ENCODE results near the gene GRID1. TPM values are rescaled to one million over a fixed set of nuclear protein-coding genes. Genes with fewer than 3 reads are reported as not detected.

The GRID1 gene
- total RNA-seq, 1 experiment from 2014 or later = 5.6 TPM

DNA sequence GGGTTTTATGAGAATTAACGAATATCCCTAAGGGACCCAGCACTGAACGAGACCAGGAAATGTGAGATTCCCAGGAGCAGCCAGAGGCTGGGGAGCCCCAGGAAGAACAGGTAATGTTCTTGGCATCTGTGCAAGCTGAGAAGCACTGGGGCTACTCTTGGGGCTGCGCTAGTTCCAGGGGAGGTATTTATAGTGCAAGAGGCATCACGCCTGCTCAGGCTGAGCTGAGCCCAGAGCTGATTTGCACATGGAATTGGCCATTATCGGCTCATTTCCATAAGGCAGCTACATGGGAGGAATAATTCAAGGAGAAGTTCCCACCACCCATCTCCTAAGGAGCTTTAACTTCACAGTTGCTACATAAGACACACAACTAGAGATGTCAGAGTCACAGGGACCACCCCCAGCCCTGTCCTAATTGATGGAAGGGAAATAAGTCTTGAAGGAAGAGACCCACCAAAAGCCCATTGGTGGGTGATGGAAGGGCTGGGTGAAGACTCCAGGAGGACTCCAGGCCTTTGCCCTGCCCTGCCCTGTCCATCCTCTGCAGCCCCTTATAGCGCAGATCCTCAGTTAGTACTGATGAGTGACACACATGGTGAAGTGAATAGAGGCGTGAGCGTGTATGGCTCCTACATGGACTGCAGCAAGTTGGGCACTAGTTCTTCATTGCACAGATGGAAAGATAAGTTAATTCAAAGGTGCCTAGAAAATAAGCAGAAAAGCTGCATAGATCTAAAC, 178.9 kb downstream of the GRID1 start:
- no TSS peak for BruUV-seq (replicated peaks)
- H3K9me3 ChIP-seq (ENCODE audit: control insufficient read depth in 1 of 2, insufficient read depth in 1 of 2, low read depth in 1 of 2, low read length in 2 of 2) = no peaks in the 10 kb centered on the region
- H3K4me1 ChIP-seq (ENCODE audit: control insufficient read depth in 1 of 2, insufficient read depth in 2 of 2, low read length in 2 of 2) = 0 out of 4 replicates have a peak, but pooled peaks cover 0 to 3% of the 10 kb centered on the region in 2 experiments
- ATAC-seq (no peak), DNase-seq (ENCODE audit: low read depth, low spot score) (no peak)
- no peak overlapping the region for H3K4me3 ChIP-seq (replicated peaks in 1 of 2; ENCODE audit: low read depth in 1 of 2, low read length in 2 of 2)
- TF ChIP-seq, protein P1, sequence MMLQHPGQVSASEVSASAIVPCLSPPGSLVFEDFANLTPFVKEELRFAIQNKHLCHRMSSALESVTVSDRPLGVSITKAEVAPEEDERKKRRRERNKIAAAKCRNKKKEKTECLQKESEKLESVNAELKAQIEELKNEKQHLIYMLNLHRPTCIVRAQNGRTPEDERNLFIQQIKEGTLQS (IDR thresholded peaks at IDR 0.05) = no peak
- TF ChIP-seq EZH2phosphoT487 (IDR thresholded peaks at IDR 0.05; ENCODE audit: borderline replicate concordance) (no peak), SP1 (IDR thresholded peaks at IDR 0.05; ENCODE audit: low read depth) (no peak), YY1 (IDR thresholded peaks at IDR 0.05; ENCODE audit: extremely low read depth, insufficient replicate concordance, low read depth, low read length) (no peak), ZFX (IDR thresholded peaks at IDR 0.05) (no peak), POLR2A (IDR thresholded peaks at IDR 0.05; ENCODE audit: borderline replicate concordance, extremely low read depth, insufficient read depth, insufficient read length) (no peak), POLR2AphosphoS5 (IDR thresholded peaks at IDR 0.05; ENCODE audit: low read depth, low read length) (no peak), ZNF274 (IDR thresholded peaks at IDR 0.05; ENCODE audit: low read depth, low read length) (no peak), JUND (IDR thresholded peaks at IDR 0.05) (no peak), CBX3 (IDR thresholded peaks at IDR 0.05; ENCODE audit: low read depth) (no peak), FOSL1 (IDR thresholded peaks at IDR 0.05; ENCODE audit: low read depth) (no peak), RAD21 (IDR thresholded peaks at IDR 0.05; ENCODE audit: low read depth) (no peak), EZH2 (IDR thresholded peaks at IDR 0.05) (no peak), ELF1 (IDR thresholded peaks at IDR 0.05; ENCODE audit: borderline replicate concordance, low read depth) (no peak), EGR1 (IDR thresholded peaks at IDR 0.05; ENCODE audit: low read depth) (no peak)
- TF ChIP-seq, protein P2, sequence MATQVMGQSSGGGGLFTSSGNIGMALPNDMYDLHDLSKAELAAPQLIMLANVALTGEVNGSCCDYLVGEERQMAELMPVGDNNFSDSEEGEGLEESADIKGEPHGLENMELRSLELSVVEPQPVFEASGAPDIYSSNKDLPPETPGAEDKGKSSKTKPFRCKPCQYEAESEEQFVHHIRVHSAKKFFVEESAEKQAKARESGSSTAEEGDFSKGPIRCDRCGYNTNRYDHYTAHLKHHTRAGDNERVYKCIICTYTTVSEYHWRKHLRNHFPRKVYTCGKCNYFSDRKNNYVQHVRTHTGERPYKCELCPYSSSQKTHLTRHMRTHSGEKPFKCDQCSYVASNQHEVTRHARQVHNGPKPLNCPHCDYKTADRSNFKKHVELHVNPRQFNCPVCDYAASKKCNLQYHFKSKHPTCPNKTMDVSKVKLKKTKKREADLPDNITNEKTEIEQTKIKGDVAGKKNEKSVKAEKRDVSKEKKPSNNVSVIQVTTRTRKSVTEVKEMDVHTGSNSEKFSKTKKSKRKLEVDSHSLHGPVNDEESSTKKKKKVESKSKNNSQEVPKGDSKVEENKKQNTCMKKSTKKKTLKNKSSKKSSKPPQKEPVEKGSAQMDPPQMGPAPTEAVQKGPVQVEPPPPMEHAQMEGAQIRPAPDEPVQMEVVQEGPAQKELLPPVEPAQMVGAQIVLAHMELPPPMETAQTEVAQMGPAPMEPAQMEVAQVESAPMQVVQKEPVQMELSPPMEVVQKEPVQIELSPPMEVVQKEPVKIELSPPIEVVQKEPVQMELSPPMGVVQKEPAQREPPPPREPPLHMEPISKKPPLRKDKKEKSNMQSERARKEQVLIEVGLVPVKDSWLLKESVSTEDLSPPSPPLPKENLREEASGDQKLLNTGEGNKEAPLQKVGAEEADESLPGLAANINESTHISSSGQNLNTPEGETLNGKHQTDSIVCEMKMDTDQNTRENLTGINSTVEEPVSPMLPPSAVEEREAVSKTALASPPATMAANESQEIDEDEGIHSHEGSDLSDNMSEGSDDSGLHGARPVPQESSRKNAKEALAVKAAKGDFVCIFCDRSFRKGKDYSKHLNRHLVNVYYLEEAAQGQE (IDR thresholded peaks at IDR 0.05; ENCODE audit: low read depth) = no peak
- TF ChIP-seq, protein P3, sequence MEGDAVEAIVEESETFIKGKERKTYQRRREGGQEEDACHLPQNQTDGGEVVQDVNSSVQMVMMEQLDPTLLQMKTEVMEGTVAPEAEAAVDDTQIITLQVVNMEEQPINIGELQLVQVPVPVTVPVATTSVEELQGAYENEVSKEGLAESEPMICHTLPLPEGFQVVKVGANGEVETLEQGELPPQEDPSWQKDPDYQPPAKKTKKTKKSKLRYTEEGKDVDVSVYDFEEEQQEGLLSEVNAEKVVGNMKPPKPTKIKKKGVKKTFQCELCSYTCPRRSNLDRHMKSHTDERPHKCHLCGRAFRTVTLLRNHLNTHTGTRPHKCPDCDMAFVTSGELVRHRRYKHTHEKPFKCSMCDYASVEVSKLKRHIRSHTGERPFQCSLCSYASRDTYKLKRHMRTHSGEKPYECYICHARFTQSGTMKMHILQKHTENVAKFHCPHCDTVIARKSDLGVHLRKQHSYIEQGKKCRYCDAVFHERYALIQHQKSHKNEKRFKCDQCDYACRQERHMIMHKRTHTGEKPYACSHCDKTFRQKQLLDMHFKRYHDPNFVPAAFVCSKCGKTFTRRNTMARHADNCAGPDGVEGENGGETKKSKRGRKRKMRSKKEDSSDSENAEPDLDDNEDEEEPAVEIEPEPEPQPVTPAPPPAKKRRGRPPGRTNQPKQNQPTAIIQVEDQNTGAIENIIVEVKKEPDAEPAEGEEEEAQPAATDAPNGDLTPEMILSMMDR (IDR thresholded peaks at IDR 0.05 in 2 of 3, conservative IDR thresholded peaks at IDR 0.05 in 1 of 3; ENCODE audit: borderline replicate concordance in 1 of 3, insufficient read depth in 1 of 3, low read depth in 2 of 3, low read length in 2 of 3) = no peak
- RAD21 ChIA-PET (ENCODE audit: low non-redundant PET in 1 of 2, low total read pairs in 2 of 2, uncharacterized antibody in 2 of 2, unreplicated experiment in 2 of 2) = no interaction called here
- H4K20me1 ChIP-seq (ENCODE audit: insufficient read depth) = no peaks in the 10 kb centered on the region
- H3K9me2 ChIP-seq (ENCODE audit: insufficient read depth) = no peaks in the 10 kb centered on the region
- H3K36me3 ChIP-seq (ENCODE audit: control insufficient read depth in 1 of 2, insufficient read depth in 2 of 2, low read length in 2 of 2) = no peaks in the 10 kb centered on the region
- CTCF ChIA-PET = no interaction called here
- no peaks in the 10 kb centered on the region for H3K27me3 ChIP-seq (ENCODE audit: insufficient read depth, low read length)
- H3K27ac ChIP-seq (ENCODE audit: low read depth, low read length) = no peak overlapping the region
- POLR2A ChIA-PET = no interaction called here
- H3K4me2 ChIP-seq (ENCODE audit: low read length) = no peak overlapping the region
- no peak overlapping the region for H2AFZ ChIP-seq (ENCODE audit: low read depth, low read length, poor library complexity, severe bottlenecking)
- no peaks in the 10 kb centered on the region for H3K79me2 ChIP-seq (ENCODE audit: insufficient read depth, low read length)
- H3K9ac ChIP-seq (ENCODE audit: low read length) = no peak overlapping the region
- intact Hi-C loops (cut with micrococcal nuclease) = no loop called here

Measured in HCT116 (cell line).